Keratinocyte (primary cell): ENCODE data around the gene TMEM235. TPM values are rescaled to one million over a fixed set of nuclear protein-coding genes. Genes with fewer than 3 reads are reported as not detected.

Source experiments
- DNase-seq: peaks from one replicate; pipeline ENCODE4 v3.0.0-alpha.2; 2011; ENCODE audit warnings: low read depth, missing footprints, low spot score
- FAIRE-seq: peaks from 2 replicates; lab custom pipeline; 2011; peaks lifted over from hg19 to GRCh38; lab: Jason Lieb, UNC
- H2AFZ ChIP-seq: 2 replicates; pipeline ENCODE4 v1.6.0; 2012; ENCODE audit warnings: low read length, control low read depth, inconsistent platforms; ENCODE audit not compliant: control insufficient read depth
- H3K27ac ChIP-seq: 2 replicates; pipeline ENCODE4 v1.5.1; 2011; ENCODE audit warnings: low read length; ENCODE audit not compliant: control insufficient read depth, insufficient read depth
- H3K27me3 ChIP-seq: 3 replicates; pipeline ENCODE4 v1.6.0; 2011; ENCODE audit warnings: low read length; ENCODE audit not compliant: control insufficient read depth, insufficient read depth; ENCODE audit errors: extremely low read depth
- H3K36me3 ChIP-seq, 2 experiments: 2 replicates in 1 of 2; 3 replicates in 1 of 2; pipeline ENCODE4 v1.5.1; 2011; ENCODE audit warnings: low read length in 2 of 2, mild to moderate bottlenecking in 1 of 2; ENCODE audit not compliant: control insufficient read depth in 2 of 2, insufficient read depth in 2 of 2; ENCODE audit errors: extremely low read depth in 1 of 2
- H3K4me1 ChIP-seq: 3 replicates; pipeline ENCODE4 v1.5.1; 2011; ENCODE audit warnings: low read length; ENCODE audit not compliant: control insufficient read depth, insufficient read depth; ENCODE audit errors: extremely low read depth
- H3K4me2 ChIP-seq: 3 replicates; pipeline ENCODE4 v1.6.0; 2011; ENCODE audit warnings: low read depth, low read length; ENCODE audit not compliant: control insufficient read depth, insufficient read depth; ENCODE audit errors: extremely low read depth
- H3K4me3 ChIP-seq, 3 experiments: fragments of 200-600 bp in 1 of 3; sonication (generic) in 1 of 3; 2 replicates in 2 of 3; 3 replicates in 1 of 3; pipeline ENCODE4 v1.5.1; 2011 to 2016; ENCODE audit warnings: low read length in 3 of 3, mild to moderate bottlenecking in 3 of 3, control low read depth in 2 of 3, inconsistent platforms in 1 of 3, low read depth in 1 of 3, mixed read lengths in 1 of 3, mixed run types in 1 of 3, moderate library complexity in 1 of 3; ENCODE audit not compliant: control insufficient read depth in 2 of 3, insufficient read depth in 2 of 3; ENCODE audit errors: extremely low read depth in 1 of 3
- H3K79me2 ChIP-seq: 2 replicates; pipeline ENCODE4 v1.6.0; 2012; ENCODE audit warnings: low read length; ENCODE audit not compliant: control insufficient read depth, insufficient read depth
- H3K9ac ChIP-seq: 3 replicates; pipeline ENCODE4 v1.6.0; 2011; ENCODE audit warnings: low read length; ENCODE audit not compliant: control insufficient read depth, insufficient read depth; ENCODE audit errors: extremely low read depth
- H3K9me1 ChIP-seq: 3 replicates; pipeline ENCODE4 v1.6.0; 2011; ENCODE audit warnings: low read length; ENCODE audit not compliant: control insufficient read depth, insufficient read depth; ENCODE audit errors: extremely low read depth
- H3K9me3 ChIP-seq: 2 replicates; pipeline ENCODE4 v1.5.1; 2012; ENCODE audit warnings: low read depth, low read length; ENCODE audit not compliant: control insufficient read depth
- H4K20me1 ChIP-seq: 3 replicates; pipeline ENCODE4 v1.6.0; 2011; ENCODE audit warnings: low read length; ENCODE audit not compliant: control insufficient read depth, insufficient read depth; ENCODE audit errors: extremely low read depth
- EZH2 ChIP-seq: IDR thresholded peaks from one replicate; pipeline ENCODE4 v1.6.1; 2012; ENCODE audit warnings: inconsistent platforms, mild to moderate bottlenecking, low read length, moderate library complexity
- dilution Hi-C: fragments of 300-500 bp; cut with MboI; formaldehyde crosslinking; loops from one replicate; pipeline ENCODE4 v1.7.0; 2020; ENCODE audit warnings: low sequenced_read_pairs; ENCODE audit not compliant: extremely low pct_ligation_motif_present
- polyA plus RNA-seq, 5 experiments: library from polyadenylated mRNA; depleted of rRNA in 3 of 5; stranded (reverse) in 3 of 5; stranded (forward) in 1 of 5; unstranded in 1 of 5; fragments of >200 nt; gene quantifications; 1 replicate in 1 of 5; 2 replicates in 3 of 5; 3 replicates in 1 of 5; pipeline versions ENCODE4 v1.2.1 to v1.2.3, GENCODE V29; 2011 to 2012; ENCODE audit warnings: missing spikeins in 2 of 5, low read depth in 1 of 5, low replicate concordance in 1 of 5
- TF ChIP-seq, protein P1 (sequence below), 3 experiments: IDR thresholded peaks in 1 of 3; conservative IDR thresholded peaks in 1 of 3; optimal IDR thresholded peaks in 1 of 3; 2 replicates in 2 of 3; 3 replicates in 1 of 3; pipeline versions ENCODE3 to v1.5.1; 2011; ENCODE audit warnings: low read length in 3 of 3, mild to moderate bottlenecking in 3 of 3, moderate library complexity in 2 of 3, control low read depth in 1 of 3, inconsistent platforms in 1 of 3; ENCODE audit not compliant: insufficient read depth in 2 of 3; ENCODE audit errors: extremely low read depth in 1 of 3

Gene TMEM235
- polyA plus RNA-seq, 1 donor (not counting 4 experiments of a cell fraction or from before 2014, with no cell fraction given) = not detected

DNA sequence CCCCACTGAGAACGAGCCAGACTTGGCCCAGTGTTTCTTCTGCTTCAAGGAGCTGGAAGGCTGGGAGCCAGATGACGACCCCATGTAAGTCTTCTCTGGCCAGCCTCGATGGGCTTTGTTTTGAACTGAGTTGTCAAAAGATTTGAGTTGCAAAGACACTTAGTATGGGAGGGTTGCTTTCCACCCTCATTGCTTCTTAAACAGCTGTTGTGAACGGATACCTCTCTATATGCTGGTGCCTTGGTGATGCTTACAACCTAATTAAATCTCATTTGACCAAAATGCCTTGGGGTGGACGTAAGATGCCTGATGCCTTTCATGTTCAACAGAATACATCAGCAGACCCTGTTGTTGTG, 16.7 kb upstream of the TMEM235 start:
- peak overlapping the region; percentile 60 to 98 (median 70) for H3K4me3 ChIP-seq
- TF ChIP-seq EZH2 = no peak
- TF ChIP-seq, protein P1, sequence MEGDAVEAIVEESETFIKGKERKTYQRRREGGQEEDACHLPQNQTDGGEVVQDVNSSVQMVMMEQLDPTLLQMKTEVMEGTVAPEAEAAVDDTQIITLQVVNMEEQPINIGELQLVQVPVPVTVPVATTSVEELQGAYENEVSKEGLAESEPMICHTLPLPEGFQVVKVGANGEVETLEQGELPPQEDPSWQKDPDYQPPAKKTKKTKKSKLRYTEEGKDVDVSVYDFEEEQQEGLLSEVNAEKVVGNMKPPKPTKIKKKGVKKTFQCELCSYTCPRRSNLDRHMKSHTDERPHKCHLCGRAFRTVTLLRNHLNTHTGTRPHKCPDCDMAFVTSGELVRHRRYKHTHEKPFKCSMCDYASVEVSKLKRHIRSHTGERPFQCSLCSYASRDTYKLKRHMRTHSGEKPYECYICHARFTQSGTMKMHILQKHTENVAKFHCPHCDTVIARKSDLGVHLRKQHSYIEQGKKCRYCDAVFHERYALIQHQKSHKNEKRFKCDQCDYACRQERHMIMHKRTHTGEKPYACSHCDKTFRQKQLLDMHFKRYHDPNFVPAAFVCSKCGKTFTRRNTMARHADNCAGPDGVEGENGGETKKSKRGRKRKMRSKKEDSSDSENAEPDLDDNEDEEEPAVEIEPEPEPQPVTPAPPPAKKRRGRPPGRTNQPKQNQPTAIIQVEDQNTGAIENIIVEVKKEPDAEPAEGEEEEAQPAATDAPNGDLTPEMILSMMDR (optimal IDR thresholded peaks at IDR 0.05 in 1 of 3, IDR thresholded peaks at IDR 0.05 in 1 of 3, conservative IDR thresholded peaks at IDR 0.05 in 1 of 3; ENCODE audit: extremely low read depth in 1 of 3, insufficient read depth in 2 of 3, low read length in 3 of 3) = no peak
- peak overlapping the region; percentile 51 for H3K27ac ChIP-seq
- H3K4me2 ChIP-seq = peak overlapping the region; percentile 88
- dilution Hi-C loops = no loop called here
- H3K36me3 ChIP-seq = peaks cover 0 to 10% of the 10 kb centered on the region in 2 experiments
- H3K79me2 ChIP-seq = peaks cover 21% of the 10 kb centered on the region
- H3K9me3 ChIP-seq = no peaks in the 10 kb centered on the region
- peaks cover 10% of the 10 kb centered on the region for H3K4me1 ChIP-seq
- no peaks in the 10 kb centered on the region for H3K27me3 ChIP-seq
- peak overlapping the region; percentile 91 for H2AFZ ChIP-seq
- no peak for FAIRE-seq
- H4K20me1 ChIP-seq = no peaks in the 10 kb centered on the region
- DNase-seq = no peak
- H3K9me1 ChIP-seq = no peaks in the 10 kb centered on the region
- peak overlapping the region; percentile 77 for H3K9ac ChIP-seq

GRCh38 chr17:78219396-78220150, 11.9 kb upstream of the TMEM235 start:
- FAIRE-seq (no peak), DNase-seq (no peak)
- H3K4me2 ChIP-seq = no peak overlapping the region
- no peak overlapping the region for H3K27ac ChIP-seq
- H2AFZ ChIP-seq = no peak overlapping the region
- no peaks in the 10 kb centered on the region for H3K9me1 ChIP-seq
- H3K27me3 ChIP-seq = no peaks in the 10 kb centered on the region
- no peaks in the 10 kb centered on the region for H4K20me1 ChIP-seq
- no peak overlapping the region for H3K4me3 ChIP-seq
- H3K79me2 ChIP-seq = peaks cover 16% of the 10 kb centered on the region
- dilution Hi-C loops = no loop called here
- peaks cover 10% of the 10 kb centered on the region for H3K4me1 ChIP-seq
- TF ChIP-seq EZH2 = no peak
- TF ChIP-seq, protein P1 (optimal IDR thresholded peaks at IDR 0.05 in 1 of 3, IDR thresholded peaks at IDR 0.05 in 1 of 3, conservative IDR thresholded peaks at IDR 0.05 in 1 of 3; ENCODE audit: extremely low read depth in 1 of 3, insufficient read depth in 2 of 3, low read length in 3 of 3) = no peak
- no peak overlapping the region for H3K9ac ChIP-seq
- no peaks in the 10 kb centered on the region for H3K9me3 ChIP-seq
- H3K36me3 ChIP-seq = peaks cover 0 to 28% of the 10 kb centered on the region in 2 experiments
